ENCODE results near the gene OR7D4. TPM values are rescaled to one million over a fixed set of nuclear protein-coding genes. Genes with fewer than 3 reads are reported as not detected.

OR7D4 gene
- total RNA-seq, 1 experiment from 2014 or later, result not detected

Other genes starting within 250 kb of the OR7D4 start
- 3.4 TPM for gene MUC16, start 209.2 kb downstream of the OR7D4 start, total RNA-seq (2021; ENCODE audit: unreplicated experiment)
- not detected for gene OR1M1, start 132.5 kb downstream of the OR7D4 start, total RNA-seq (2021; ENCODE audit: unreplicated experiment)
- not detected for gene OR7G2, start 112.1 kb downstream of the OR7D4 start, total RNA-seq (2021; ENCODE audit: unreplicated experiment)
- not detected for gene OR7G1, start 103.8 kb downstream of the OR7D4 start, total RNA-seq (2021; ENCODE audit: unreplicated experiment)
- not detected for gene OR7G3, start 92.6 kb downstream of the OR7D4 start, total RNA-seq (2021; ENCODE audit: unreplicated experiment)
- gene ZNF317, start 79.2 kb downstream of the OR7D4 start, total RNA-seq (2021; ENCODE audit: unreplicated experiment), result 39.3 TPM
- gene OR7D2, start 40.6 kb downstream of the OR7D4 start, total RNA-seq (2021; ENCODE audit: unreplicated experiment), result not detected
- not detected for gene OR7E24, start 31.3 kb upstream of the OR7D4 start, total RNA-seq (2021; ENCODE audit: unreplicated experiment)
- gene ZNF699, start 90.2 kb upstream of the OR7D4 start, total RNA-seq (2021; ENCODE audit: unreplicated experiment), result 7.3 TPM
- gene ZNF559, start 104.6 kb upstream of the OR7D4 start, total RNA-seq (2021; ENCODE audit: unreplicated experiment), result 8.1 TPM
- 4.6 TPM for gene ZNF177, start 143.4 kb upstream of the OR7D4 start, total RNA-seq (2021; ENCODE audit: unreplicated experiment)
- 10.5 TPM for gene ZNF266, start 216.0 kb upstream of the OR7D4 start, total RNA-seq (2021; ENCODE audit: unreplicated experiment)